Measurements from ENCODE around the gene TTLL9. TPM values are rescaled to one million over a fixed set of nuclear protein-coding genes. Genes with fewer than 3 reads are reported as not detected.

Gene TTLL9
- total and polyA plus RNA-seq, 2 of the 13 experiments (the other 11 are each of a cell fraction or from before 2014, with no cell fraction given), result not detected

GRCh38 chr20:31951530-31952453 is 81.4 kb downstream of the TTLL9 start, which contains the start of gene PDRG1 (continued):
- peak; percentile 79; the same call in 1 of the 2 replicates for TF ChIP-seq ZNF503 (CRISPR knock-in tag; IDR thresholded peaks at IDR 0.05)
- TF ChIP-seq ZNF230 (CRISPR knock-in tag; IDR thresholded peaks at IDR 0.05), result peak; percentile 66; the same call in 1 of the 2 replicates
- TF ChIP-seq WIZ (CRISPR knock-in tag; IDR thresholded peaks at IDR 0.05), result peak; percentile 88; the same call in 1 of the 2 replicates
- no peak for TF ChIP-seq GABPA (IDR thresholded peaks at IDR 0.05; ENCODE audit: low read depth, low read length)
- TF ChIP-seq GABPA (CRISPR knock-in tag; IDR thresholded peaks at IDR 0.05; ENCODE audit: low read depth), result peak; percentile 89
- no peak for TF ChIP-seq THYN1 (CRISPR knock-in tag; IDR thresholded peaks at IDR 0.05; ENCODE audit: borderline replicate concordance, low read depth)
- TF ChIP-seq CAMTA2 (CRISPR knock-in tag; IDR thresholded peaks at IDR 0.05; ENCODE audit: borderline replicate concordance), result peak; percentile 82; the same call in 1 of the 2 replicates
- TF ChIP-seq FOXK1 (CRISPR knock-in tag; IDR thresholded peaks at IDR 0.05; ENCODE audit: borderline replicate concordance, low read depth), result peak; percentile 79; the same call in 1 of the 2 replicates
- TF ChIP-seq ZNF589 (CRISPR knock-in tag; conservative IDR thresholded peaks at IDR 0.05), result 0 out of 2 replicates have a peak, but pooled peaks have one; percentile 75
- TF ChIP-seq NAIF1 (CRISPR knock-in tag; IDR thresholded peaks at IDR 0.05; ENCODE audit: borderline replicate concordance), result 0 out of 2 replicates have a peak, but pooled peaks have one; percentile 41
- peak; percentile 92; the same call in 1 of the 2 replicates for TF ChIP-seq ZNF337 (CRISPR knock-in tag; IDR thresholded peaks at IDR 0.05; ENCODE audit: borderline replicate concordance, low read depth)
- peak; percentile 72; the same call in 1 of the 2 replicates for TF ChIP-seq ZBTB25 (CRISPR knock-in tag; IDR thresholded peaks at IDR 0.05)
- no peak; the same call in 1 of the 2 replicates for TF ChIP-seq THAP7 (CRISPR knock-in tag; IDR thresholded peaks at IDR 0.05)
- TF ChIP-seq ISX (CRISPR knock-in tag; conservative IDR thresholded peaks at IDR 0.05), result 0 out of 2 replicates have a peak, but pooled peaks have one; percentile 62
- peak; percentile 96 for TF ChIP-seq ZNF407 (CRISPR knock-in tag; IDR thresholded peaks at IDR 0.05; ENCODE audit: not compliant biosample characterization)

Measured in HepG2 (cell line).